Mesendoderm (in vitro differentiated cells): ENCODE data around the gene SAMD4A.

ENCODE experiments used
- DNase-seq: peaks from one replicate; pipeline ENCODE4 v3.0.0; 2013
- H2AK5ac ChIP-seq: 2 replicates; pipeline ENCODE4 v1.6.1; 2013; ENCODE audit warnings: low read length, inconsistent platforms
- H2BK120ac ChIP-seq: 2 replicates; pipeline ENCODE4 v1.6.1; 2013; ENCODE audit warnings: low read depth, mild to moderate bottlenecking, low read length, moderate library complexity, mixed read lengths
- H2BK15ac ChIP-seq: replicated peaks from 2 replicates; pipeline ENCODE4 v1.6.1; 2013; ENCODE audit warnings: low read depth, mild to moderate bottlenecking, moderate library complexity
- H2BK5ac ChIP-seq: 2 replicates; pipeline ENCODE4 v1.6.1; 2013; ENCODE audit warnings: low read length, inconsistent platforms
- H3K18ac ChIP-seq: 2 replicates; pipeline ENCODE4 v1.6.1; 2013; ENCODE audit warnings: mild to moderate bottlenecking, low read length, mixed read lengths
- H3K23ac ChIP-seq: one replicate; pipeline ENCODE4 v1.6.1; 2013; ENCODE audit warnings: low read length
- H3K27ac ChIP-seq: 2 replicates; pipeline ENCODE4 v1.5.1; 2013; ENCODE audit warnings: low read depth, mild to moderate bottlenecking, inconsistent platforms, low read length, moderate library complexity
- H3K27me3 ChIP-seq: 2 replicates; pipeline ENCODE4 v1.6.1; 2013; ENCODE audit warnings: low read length, control low read depth, mild to moderate bottlenecking, inconsistent platforms; ENCODE audit not compliant: insufficient read depth, poor library complexity
- H3K36me3 ChIP-seq: 2 replicates; pipeline ENCODE4 v1.6.1; 2013; ENCODE audit warnings: low read length, inconsistent platforms; ENCODE audit not compliant: control insufficient read depth, insufficient read depth
- H3K4ac ChIP-seq: one replicate; pipeline ENCODE4 v1.6.1; 2013; ENCODE audit warnings: low read depth, mild to moderate bottlenecking, low read length, moderate library complexity
- H3K4me1 ChIP-seq: 2 replicates; pipeline ENCODE4 v1.6.1; 2013; ENCODE audit warnings: low read depth, low read length, inconsistent platforms; ENCODE audit not compliant: control insufficient read depth
- H3K4me2 ChIP-seq: 2 replicates; pipeline ENCODE4 v1.6.1; 2013; ENCODE audit warnings: low read length
- H3K4me3 ChIP-seq: 2 replicates; pipeline ENCODE4 v1.5.1; 2013; ENCODE audit warnings: mild to moderate bottlenecking, low read length
- H3K56ac ChIP-seq: one replicate; pipeline ENCODE4 v1.6.1; 2013; ENCODE audit warnings: low read length
- H3K79me1 ChIP-seq: 2 replicates; pipeline ENCODE4 v1.6.1; 2013; ENCODE audit warnings: low read length, inconsistent platforms
- H3K79me2 ChIP-seq: 2 replicates; pipeline ENCODE4 v1.6.1; 2013; ENCODE audit warnings: mild to moderate bottlenecking, low read length; ENCODE audit not compliant: control insufficient read depth, insufficient read depth
- H3K9ac ChIP-seq: 2 replicates; pipeline ENCODE4 v1.6.1; 2013; ENCODE audit warnings: low read length, inconsistent platforms
- H4K5ac ChIP-seq: one replicate; pipeline ENCODE4 v1.6.1; 2013; ENCODE audit warnings: low read length
- H4K8ac ChIP-seq: one replicate; pipeline ENCODE4 v1.6.1; 2013; ENCODE audit warnings: low read depth, mild to moderate bottlenecking, control low read depth, low read length, moderate library complexity
- WGBS: extraction: QIAGEN DNeasy Blood & Tissue Kit; methylation state at CpG from one replicate; pipeline ENCODE4 v1.1.7; 2013; ENCODE audit warnings: low lambda C conversion rate, missing lambda C conversion rate; ENCODE audit not compliant: insufficient coverage; ENCODE audit errors: extremely low coverage; 5-methylcytosine and 5-hydroxymethylcytosine counted together

SAMD4A gene

DNA sequence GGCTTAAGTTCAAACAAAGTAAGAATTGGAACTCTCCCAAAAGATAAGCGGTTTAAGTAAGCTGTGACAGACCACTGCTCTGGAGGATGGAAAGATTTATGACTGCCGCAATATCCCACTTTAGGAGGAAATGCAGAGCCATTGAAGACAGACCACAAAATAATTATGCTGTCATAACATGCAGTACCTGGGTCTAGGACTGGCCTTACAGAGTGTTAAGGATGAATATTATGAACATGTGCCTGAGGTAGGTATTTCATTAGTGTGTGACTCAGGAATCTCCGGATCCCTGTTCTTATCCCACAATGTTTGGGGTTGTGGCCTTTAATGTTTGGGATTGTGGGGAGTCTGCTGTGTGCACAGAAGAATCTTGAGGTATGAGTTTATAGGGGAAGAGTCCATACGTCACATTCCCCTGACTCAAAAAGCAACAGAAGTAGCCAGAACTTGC lies 114.9 kb downstream of the SAMD4A start:
- Histone ChIP-seq H3K27ac (no peak overlapping the region), H3K4me1 (peaks cover 6% of the 10 kb centered on the region), H3K4me2 (no peak overlapping the region), H4K8ac (no peak overlapping the region), H3K36me3 (no peaks in the 10 kb centered on the region), H2BK15ac (no peak overlapping the region), H4K5ac (no peak overlapping the region), H2BK5ac (no peak overlapping the region), H2BK120ac (no peak overlapping the region), H2AK5ac (no peak overlapping the region), H3K4ac (no peak overlapping the region), H3K18ac (no peak overlapping the region), H3K56ac (no peak overlapping the region), H3K79me2 (peaks cover 7% of the 10 kb centered on the region), H3K79me1 (peaks cover 5% of the 10 kb centered on the region), H3K4me3 (no peak overlapping the region), H3K27me3 (no peaks in the 10 kb centered on the region), H3K23ac (no peak overlapping the region), H3K9ac (no peak overlapping the region)
- DNase-seq: no peak
- no CpG with 5 or more reads among the region's 4 CpGs for WGBS

GRCh38 chr14:54682578-54682977 lies 115.7 kb downstream of the SAMD4A start:
- WGBS: no CpG with 5 or more reads among the region's 3 CpGs
- no peak overlapping the region for H3K4me2 ChIP-seq
- no peak overlapping the region for H2BK15ac ChIP-seq
- H2BK120ac ChIP-seq: no peak overlapping the region
- H3K27ac ChIP-seq: no peak overlapping the region
- no peak overlapping the region for H2AK5ac ChIP-seq
- H3K79me1 ChIP-seq: peaks cover 5% of the 10 kb centered on the region
- no peak overlapping the region for H4K5ac ChIP-seq
- H3K4ac ChIP-seq: no peak overlapping the region
- no peak overlapping the region for H3K18ac ChIP-seq
- H3K27me3 ChIP-seq: no peaks in the 10 kb centered on the region
- H3K4me3 ChIP-seq: no peak overlapping the region
- H3K36me3 ChIP-seq: no peaks in the 10 kb centered on the region
- no peak overlapping the region for H3K23ac ChIP-seq
- no peak overlapping the region for H3K56ac ChIP-seq
- H4K8ac ChIP-seq: no peak overlapping the region
- H2BK5ac ChIP-seq: no peak overlapping the region
- DNase-seq: no peak
- peaks cover 3% of the 10 kb centered on the region for H3K4me1 ChIP-seq
- H3K9ac ChIP-seq: no peak overlapping the region
- H3K79me2 ChIP-seq: peaks cover 7% of the 10 kb centered on the region

DNA sequence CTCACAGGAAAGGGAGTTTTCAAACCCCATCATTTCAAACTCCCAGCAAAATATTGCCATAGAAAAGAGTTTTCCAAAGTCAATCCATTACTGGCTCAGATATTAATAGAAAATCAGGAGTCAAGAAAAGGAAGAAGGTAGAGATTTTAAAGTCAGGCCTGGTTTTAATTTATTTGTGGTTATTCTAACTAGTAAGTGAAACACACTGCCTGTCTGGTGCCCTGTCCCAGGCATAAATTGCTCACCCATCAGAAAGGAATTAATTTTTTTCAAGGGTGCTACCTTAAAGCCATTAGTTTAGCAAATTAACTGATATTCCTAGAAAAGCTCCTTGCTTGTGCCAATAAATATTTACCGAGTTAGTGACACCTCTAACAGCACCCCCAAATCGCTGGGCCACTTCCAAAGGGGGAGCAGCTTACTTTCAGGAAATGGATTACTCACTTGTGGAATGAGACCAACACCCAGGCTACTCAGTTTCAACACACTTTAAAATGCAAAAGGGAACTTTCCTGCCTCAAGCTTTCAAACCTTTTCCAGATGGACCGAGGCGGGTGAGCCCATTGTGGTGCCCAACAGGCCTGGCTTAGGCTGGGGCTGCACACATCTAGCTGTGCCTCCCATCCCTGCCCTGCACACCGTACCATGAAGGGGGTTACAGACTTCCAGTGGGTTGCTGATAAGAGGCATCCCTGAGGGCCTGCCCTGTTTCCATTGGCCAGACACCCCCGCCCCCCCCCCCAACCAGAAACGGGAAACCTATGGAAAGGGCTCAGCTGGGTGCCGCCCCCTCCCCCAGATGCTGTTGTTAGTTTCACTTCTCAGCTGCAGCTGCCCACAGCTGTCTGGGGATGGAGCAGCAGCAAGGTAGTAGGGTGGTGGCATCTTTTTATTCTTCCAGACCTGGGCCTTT lies 117.2 kb downstream of the SAMD4A start:
- H3K18ac ChIP-seq: peak overlapping the region; percentile 71
- H2AK5ac ChIP-seq: no peak overlapping the region
- no peak overlapping the region for H2BK5ac ChIP-seq
- peak overlapping the region; percentile 14 for H2BK15ac ChIP-seq
- no peak overlapping the region for H4K8ac ChIP-seq
- WGBS: no CpG with 5 or more reads among the region's 8 CpGs
- no peak overlapping the region for H4K5ac ChIP-seq
- no peak overlapping the region for H3K4ac ChIP-seq
- H3K79me1 ChIP-seq: peaks cover 5% of the 10 kb centered on the region
- no peak overlapping the region for H3K9ac ChIP-seq
- no peak overlapping the region for H3K4me3 ChIP-seq
- no peak overlapping the region for H2BK120ac ChIP-seq
- H3K27me3 ChIP-seq: no peaks in the 10 kb centered on the region
- no peaks in the 10 kb centered on the region for H3K36me3 ChIP-seq
- H3K56ac ChIP-seq: peak overlapping the region; percentile 17
- DNase-seq: peak; percentile 79
- peak overlapping the region; percentile 3 for H3K4me2 ChIP-seq
- H3K27ac ChIP-seq: peak overlapping the region; percentile 45
- H3K23ac ChIP-seq: no peak overlapping the region
- H3K4me1 ChIP-seq: peaks cover 3% of the 10 kb centered on the region
- peaks cover 7% of the 10 kb centered on the region for H3K79me2 ChIP-seq

DNA sequence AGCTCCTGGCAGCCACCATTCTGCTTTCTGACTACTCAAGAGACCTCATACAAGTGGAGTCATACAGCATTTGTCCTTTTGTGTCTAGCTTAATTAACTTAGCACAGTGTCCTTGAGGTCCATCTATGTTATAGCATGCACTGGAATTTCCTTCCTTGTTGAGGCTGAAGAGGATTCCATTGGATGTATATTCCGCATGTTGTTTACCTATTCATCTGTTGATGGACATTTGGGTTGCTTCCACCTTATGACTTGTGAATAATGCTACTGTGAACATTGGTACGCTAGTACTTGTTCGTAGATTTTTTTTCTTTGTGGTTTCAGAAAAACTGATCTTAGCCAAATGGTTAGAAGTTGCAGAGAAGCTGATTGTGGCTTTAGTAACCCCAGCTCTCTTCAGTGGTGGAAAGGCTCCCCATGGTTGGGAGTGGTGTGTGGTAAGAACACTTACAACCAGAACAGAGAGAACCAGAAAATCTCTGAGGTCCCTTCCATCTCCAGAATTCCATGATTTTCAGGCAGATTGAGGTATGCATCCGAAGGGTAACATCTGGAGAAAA lies 118.4 kb downstream of the SAMD4A start:
- no peak for DNase-seq
- WGBS: no CpG with 5 or more reads among the region's 4 CpGs

DNA sequence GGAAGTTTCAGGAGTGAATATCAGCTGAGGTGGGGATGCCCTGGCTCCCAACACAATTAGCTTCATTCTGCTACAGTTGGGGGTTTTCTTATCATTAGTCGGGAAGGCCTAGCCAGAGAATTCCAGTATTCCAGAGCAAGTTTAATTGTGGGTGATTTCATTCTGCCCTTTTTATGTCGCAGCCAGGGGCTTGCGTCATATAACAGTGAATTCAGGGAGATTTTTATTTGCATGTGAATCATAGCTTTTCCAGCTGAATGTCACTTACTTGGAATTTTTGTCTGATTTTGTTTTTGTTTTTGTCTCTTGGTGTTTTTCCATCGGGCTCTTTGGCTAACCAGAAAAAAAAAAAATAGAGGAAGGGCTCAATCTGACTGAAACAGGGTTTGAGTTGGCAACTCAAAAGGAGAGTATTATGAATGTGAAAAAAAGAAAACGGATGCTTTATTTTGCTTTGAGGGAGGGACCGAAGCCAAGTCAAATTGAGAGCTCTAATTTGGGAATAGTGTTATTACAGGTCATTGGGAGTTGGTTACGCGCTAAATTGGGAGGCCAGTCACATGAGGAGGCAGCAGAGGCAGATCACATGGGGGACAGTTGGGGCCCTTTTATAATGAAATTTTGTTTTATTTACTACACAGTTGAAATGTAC lies 119.4 kb downstream of the SAMD4A start:
- no peak for DNase-seq
- H3K9ac ChIP-seq: no peak overlapping the region
- H3K27me3 ChIP-seq: no peaks in the 10 kb centered on the region
- no peak overlapping the region for H3K18ac ChIP-seq
- WGBS: no CpG with 5 or more reads among the region's 8 CpGs
- H2BK15ac ChIP-seq: no peak overlapping the region
- H3K4me2 ChIP-seq: no peak overlapping the region
- H3K79me2 ChIP-seq: peaks cover 7% of the 10 kb centered on the region
- H2BK5ac ChIP-seq: no peak overlapping the region
- no peak overlapping the region for H2BK120ac ChIP-seq
- no peak overlapping the region for H2AK5ac ChIP-seq
- H4K8ac ChIP-seq: no peak overlapping the region
- no peak overlapping the region for H3K4ac ChIP-seq
- no peak overlapping the region for H3K56ac ChIP-seq
- no peak overlapping the region for H3K4me3 ChIP-seq
- H3K23ac ChIP-seq: no peak overlapping the region
- H4K5ac ChIP-seq: no peak overlapping the region
- no peaks in the 10 kb centered on the region for H3K36me3 ChIP-seq
- peaks cover 5% of the 10 kb centered on the region for H3K79me1 ChIP-seq
- peaks cover 3% of the 10 kb centered on the region for H3K4me1 ChIP-seq
- H3K27ac ChIP-seq: no peak overlapping the region

More for the DNA sequence above, 118.4 kb downstream of the SAMD4A start:
- Histone ChIP-seq H2BK15ac (no peak overlapping the region), H3K18ac (peak overlapping the region; percentile 65), H3K4me2 (no peak overlapping the region), H3K4me1 (peaks cover 3% of the 10 kb centered on the region), H3K56ac (no peak overlapping the region), H2AK5ac (no peak overlapping the region), H3K4me3 (no peak overlapping the region), H2BK120ac (no peak overlapping the region), H2BK5ac (no peak overlapping the region), H3K9ac (no peak overlapping the region), H3K4ac (no peak overlapping the region), H3K23ac (no peak overlapping the region), H3K27ac (no peak overlapping the region), H4K8ac (no peak overlapping the region), H3K79me1 (peaks cover 5% of the 10 kb centered on the region), H3K27me3 (no peaks in the 10 kb centered on the region), H3K79me2 (peaks cover 7% of the 10 kb centered on the region), H3K36me3 (no peaks in the 10 kb centered on the region), H4K5ac (peak overlapping the region; percentile 30)
